ENCODE data around the gene HERC5. TPM values are rescaled to one million over a fixed set of nuclear protein-coding genes. Genes with fewer than 3 reads are reported as not detected.

The HERC5 gene
- 3.4 to 5.4 TPM (median 3.6 TPM) in 5 replicates for total RNA-seq (2022; extraction: Qiagen RNA extraction)

DNA sequence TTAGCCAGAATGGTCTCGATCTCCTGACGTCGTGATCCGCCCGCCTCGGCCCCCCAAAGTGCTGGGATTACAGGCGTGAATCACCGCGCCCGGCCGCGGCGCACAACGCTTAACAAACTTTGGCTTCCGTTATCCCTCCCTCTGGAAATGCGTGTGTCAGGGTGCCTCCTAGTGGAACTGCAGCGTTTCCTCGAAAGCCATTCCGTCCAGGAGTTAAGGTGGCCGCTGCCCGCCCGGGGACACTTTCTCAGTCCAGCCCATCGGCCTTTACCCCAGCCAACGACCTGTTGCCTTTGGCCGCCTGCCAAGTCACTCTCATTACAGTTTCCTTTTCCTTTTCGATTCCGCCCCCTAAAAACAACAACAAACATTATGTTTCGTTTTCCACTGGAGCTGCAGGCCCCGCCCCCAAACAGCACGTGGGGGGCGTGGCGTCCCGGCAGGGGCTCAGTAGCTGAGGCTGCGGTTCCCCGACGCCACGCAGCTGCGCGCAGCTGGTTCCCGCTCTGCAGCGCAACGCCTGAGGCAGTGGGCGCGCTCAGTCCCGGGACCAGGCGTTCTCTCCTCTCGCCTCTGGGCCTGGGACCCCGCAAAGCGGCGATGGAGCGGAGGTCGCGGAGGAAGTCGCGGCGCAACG lies at the start of gene HERC5:
TSS of gene HERC5 (plus strand) at position 450 of the 637 bp plus-strand sequence. CDS start at position 601, 151 bp downstream.

DNA sequence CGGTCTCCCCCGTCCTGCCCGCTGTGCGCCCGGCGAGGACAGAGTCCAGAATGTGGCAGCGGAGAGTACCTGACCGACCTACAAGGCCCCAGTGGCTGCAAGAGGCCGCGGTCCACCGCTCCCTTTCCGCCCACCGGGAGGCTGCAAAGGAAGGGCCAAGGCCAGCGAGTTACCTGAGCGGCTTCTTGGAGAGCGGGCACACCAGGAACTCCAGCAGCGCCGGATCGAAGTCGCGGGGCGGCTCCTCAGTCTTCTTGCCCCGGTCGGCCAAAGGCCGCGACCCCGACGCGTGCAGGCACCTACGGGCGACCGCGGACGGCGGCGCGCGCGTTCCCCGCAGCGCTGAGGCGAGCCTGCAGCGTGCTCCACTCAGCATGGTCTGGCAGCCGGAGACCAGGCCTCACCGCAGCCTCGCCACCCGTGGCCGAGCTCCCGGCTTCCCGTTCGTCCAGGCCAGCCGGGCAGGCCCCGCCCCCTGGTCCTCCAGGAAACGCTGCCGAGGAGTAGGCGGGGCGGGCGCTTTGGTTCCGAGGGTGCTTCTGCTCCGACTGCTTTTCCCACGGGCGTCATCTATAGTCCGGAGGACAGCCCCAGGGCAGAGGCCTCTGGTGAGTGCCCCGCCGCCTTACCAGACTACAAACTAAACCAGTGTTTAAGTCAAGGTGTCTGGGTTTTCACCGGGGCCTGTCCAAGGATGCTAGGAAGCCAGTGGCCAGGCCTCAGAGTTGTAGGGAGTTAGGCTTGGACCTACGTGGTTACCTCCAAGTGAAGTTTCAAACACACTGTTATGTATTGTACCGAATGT lies 66.6 kb downstream of the HERC5 start, which contains the start of gene PYURF:
TSS of gene PYURF (minus strand) at position 452 of the 805 bp plus-strand sequence. CDS start at position 376, 76 bp downstream.

Other genes starting within 250 kb of the HERC5 start
- 0.74 to 1.3 TPM (median 0.92 TPM) in 5 replicates for gene PPM1K, start 172.6 kb upstream of the HERC5 start, total RNA-seq (2022; extraction: Qiagen RNA extraction)
- gene HERC6, start 78.3 kb upstream of the HERC5 start, total RNA-seq (2022; extraction: Qiagen RNA extraction), result 2.6 to 4.0 TPM (median 3.2 TPM) in 5 replicates
- 72.4 to 84.0 TPM (median 79.3 TPM) in 5 replicates for gene PYURF, start 66.7 kb downstream of the HERC5 start, total RNA-seq (2022; extraction: Qiagen RNA extraction)
- gene HERC3, start 135.4 kb downstream of the HERC5 start, total RNA-seq (2022; extraction: Qiagen RNA extraction), result 6.2 to 12.3 TPM (median 9.4 TPM) in 5 replicates
- 2.0 to 2.4 TPM (median 2.3 TPM) in 5 replicates for gene NAP1L5, start 240.7 kb downstream of the HERC5 start, total RNA-seq (2022; extraction: Qiagen RNA extraction)

Data from A549 treated with Hydrocortisone at 1 μM for 4 hours (cell line).